Measurements from ENCODE around the gene ZSWIM4.

DNA sequence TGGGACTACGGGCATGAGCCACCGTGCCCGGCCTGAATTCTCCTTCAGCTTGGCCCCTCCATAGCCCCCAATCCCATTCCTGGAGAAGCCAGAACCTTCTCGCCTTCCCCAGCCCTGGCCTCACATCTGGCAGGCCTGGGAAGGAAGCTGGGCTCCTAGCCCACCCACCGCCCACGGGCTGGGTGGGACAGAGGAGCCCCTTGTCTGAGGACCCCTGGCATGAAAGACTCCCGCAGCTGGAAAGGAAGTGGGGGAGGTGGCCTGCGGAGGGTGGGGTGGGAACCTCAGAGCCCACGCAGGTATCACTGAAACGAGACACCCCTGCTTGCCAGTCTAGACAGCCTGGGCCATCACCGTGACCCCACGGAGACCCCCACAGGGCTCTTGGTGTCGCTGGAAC, 74.0 kb downstream of the ZSWIM4 start:
- TF ChIP-seq, protein P1, sequence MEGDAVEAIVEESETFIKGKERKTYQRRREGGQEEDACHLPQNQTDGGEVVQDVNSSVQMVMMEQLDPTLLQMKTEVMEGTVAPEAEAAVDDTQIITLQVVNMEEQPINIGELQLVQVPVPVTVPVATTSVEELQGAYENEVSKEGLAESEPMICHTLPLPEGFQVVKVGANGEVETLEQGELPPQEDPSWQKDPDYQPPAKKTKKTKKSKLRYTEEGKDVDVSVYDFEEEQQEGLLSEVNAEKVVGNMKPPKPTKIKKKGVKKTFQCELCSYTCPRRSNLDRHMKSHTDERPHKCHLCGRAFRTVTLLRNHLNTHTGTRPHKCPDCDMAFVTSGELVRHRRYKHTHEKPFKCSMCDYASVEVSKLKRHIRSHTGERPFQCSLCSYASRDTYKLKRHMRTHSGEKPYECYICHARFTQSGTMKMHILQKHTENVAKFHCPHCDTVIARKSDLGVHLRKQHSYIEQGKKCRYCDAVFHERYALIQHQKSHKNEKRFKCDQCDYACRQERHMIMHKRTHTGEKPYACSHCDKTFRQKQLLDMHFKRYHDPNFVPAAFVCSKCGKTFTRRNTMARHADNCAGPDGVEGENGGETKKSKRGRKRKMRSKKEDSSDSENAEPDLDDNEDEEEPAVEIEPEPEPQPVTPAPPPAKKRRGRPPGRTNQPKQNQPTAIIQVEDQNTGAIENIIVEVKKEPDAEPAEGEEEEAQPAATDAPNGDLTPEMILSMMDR (IDR thresholded peaks at IDR 0.05), result no peak
- no peak for TF ChIP-seq POLR2A (IDR thresholded peaks at IDR 0.05)
